Esophagus squamous epithelium (tissue), 5 donors: ENCODE measurements around the gene CDKAL1. TPM values are rescaled to one million over a fixed set of nuclear protein-coding genes. Genes with fewer than 3 reads are reported as not detected.

Experiments used
- DNase-seq: peaks from one replicate; lab custom pipeline; 2025; lab: John Stamatoyannopoulos, UW
- H3K27ac ChIP-seq, 4 donors: fragments of 200-600 bp; sonication (generic); one replicate each; pipeline ENCODE4 v1.5.1; 2016 to 2019; ENCODE audit warnings: mild to moderate bottlenecking in 1 of 4
- H3K27me3 ChIP-seq, 4 donors: fragments of 200-600 bp; sonication (generic); 1 replicate in 3 of 4; 2 replicates in 1 of 4; pipeline versions ENCODE4 v1.5.1 to v1.6.0; 2017 to 2021; ENCODE audit warnings: antibody characterized with exemption in 1 of 4
- H3K36me3 ChIP-seq, 3 donors: fragments of 200-600 bp; sonication (generic); one replicate each; pipeline ENCODE4 v1.5.1; 2016 to 2019
- H3K4me1 ChIP-seq, 3 donors: fragments of 200-600 bp; sonication (generic); one replicate each; pipeline ENCODE4 v1.5.1; 2017 to 2019
- H3K4me3 ChIP-seq, 4 donors: fragments of 200-600 bp; sonication (generic); 1 replicate in 3 of 4; 2 replicates in 1 of 4; pipeline ENCODE4 v1.5.1; 2016 to 2019; ENCODE audit warnings: mild to moderate bottlenecking in 2 of 4, moderate library complexity in 1 of 4
- H3K9me3 ChIP-seq, 3 donors: fragments of 200-600 bp; sonication (generic); one replicate each; pipeline ENCODE4 v1.5.1; 2016 to 2019
- POLR2A ChIP-seq, 4 donors: fragments of 450-650 bp; IDR thresholded peaks; one replicate each; pipeline ENCODE4 v1.6.1; 2017; ENCODE audit warnings: antibody characterized with exemption in 4 of 4, mild to moderate bottlenecking in 4 of 4, moderate library complexity in 3 of 4
- WGBS, 2 donors: methylation state at CpG; one replicate each; pipeline ENCODE4 v1.1.5; 2018; 5-methylcytosine and 5-hydroxymethylcytosine counted together
- intact Hi-C: fragments of 100-400 bp; cut with DNase I; formaldehyde crosslinking; loops from one replicate; pipeline ENCODE4 v1.15.0; 2022
- total RNA-seq, 4 donors: library from RNA; depleted of rRNA; stranded (reverse); fragments of >200 nt; gene quantifications; one replicate each; pipeline ENCODE4 v1.1.0, GENCODE V29; 2016
- TF ChIP-seq, protein P1 (sequence below), 6 experiments: fragments of 450-650 bp in 4 of 6; fragments of 200-600 bp in 2 of 6; sonication (generic) in 2 of 6; IDR thresholded peaks; one replicate each; pipeline ENCODE4 v1.5.1; 2016 to 2019; ENCODE audit warnings: antibody characterized with exemption in 6 of 6, mild to moderate bottlenecking in 4 of 6, moderate library complexity in 4 of 6
- donor health status: DM: yes; HTN: yes; CAD: no.

The CDKAL1 gene
- total RNA-seq, 4 donors from 2014 or later: 6.5 to 13.0 (median 10.7) TPM

DNA sequence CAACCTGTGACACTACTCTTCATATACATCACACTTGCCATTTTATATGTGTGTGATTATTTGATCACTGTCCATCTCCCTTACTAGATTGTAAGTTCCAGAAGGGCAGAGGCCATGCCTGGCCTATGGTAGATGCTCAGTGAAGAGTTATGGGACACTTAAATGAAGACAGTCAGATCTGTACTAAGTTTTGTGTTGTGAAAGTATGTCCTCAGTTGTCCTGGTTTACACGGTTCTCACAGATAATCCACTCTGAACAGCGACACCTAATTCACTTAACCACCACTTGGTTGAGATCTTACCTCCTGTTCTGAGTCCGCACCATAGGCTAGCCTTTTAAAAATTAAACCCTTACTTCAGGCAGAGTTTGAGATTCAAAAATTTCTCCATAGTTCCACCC lies 625.2 kb downstream of the CDKAL1 start:
- Histone ChIP-seq H3K4me3 (no peak overlapping the region), H3K27me3 (no peaks in the 10 kb centered on the region), H3K4me1 (no peaks in the 10 kb centered on the region), H3K36me3 (no peaks in the 10 kb centered on the region), H3K9me3 (no peaks in the 10 kb centered on the region), H3K27ac (no peak overlapping the region)
- intact Hi-C loops: no loop called here
- no peak for TF ChIP-seq POLR2A (IDR thresholded peaks at IDR 0.05)
- TF ChIP-seq, protein P1, sequence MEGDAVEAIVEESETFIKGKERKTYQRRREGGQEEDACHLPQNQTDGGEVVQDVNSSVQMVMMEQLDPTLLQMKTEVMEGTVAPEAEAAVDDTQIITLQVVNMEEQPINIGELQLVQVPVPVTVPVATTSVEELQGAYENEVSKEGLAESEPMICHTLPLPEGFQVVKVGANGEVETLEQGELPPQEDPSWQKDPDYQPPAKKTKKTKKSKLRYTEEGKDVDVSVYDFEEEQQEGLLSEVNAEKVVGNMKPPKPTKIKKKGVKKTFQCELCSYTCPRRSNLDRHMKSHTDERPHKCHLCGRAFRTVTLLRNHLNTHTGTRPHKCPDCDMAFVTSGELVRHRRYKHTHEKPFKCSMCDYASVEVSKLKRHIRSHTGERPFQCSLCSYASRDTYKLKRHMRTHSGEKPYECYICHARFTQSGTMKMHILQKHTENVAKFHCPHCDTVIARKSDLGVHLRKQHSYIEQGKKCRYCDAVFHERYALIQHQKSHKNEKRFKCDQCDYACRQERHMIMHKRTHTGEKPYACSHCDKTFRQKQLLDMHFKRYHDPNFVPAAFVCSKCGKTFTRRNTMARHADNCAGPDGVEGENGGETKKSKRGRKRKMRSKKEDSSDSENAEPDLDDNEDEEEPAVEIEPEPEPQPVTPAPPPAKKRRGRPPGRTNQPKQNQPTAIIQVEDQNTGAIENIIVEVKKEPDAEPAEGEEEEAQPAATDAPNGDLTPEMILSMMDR (IDR thresholded peaks at IDR 0.05): no peak
- 89 to 94% methylated on average over 3 of the region's 3 CpGs for WGBS, 2 donors
- DNase-seq: no peak

- no peak for DNase-seq
- 84 to 88% methylated on average over 4 of the region's 4 CpGs for WGBS, 2 donors
- Histone ChIP-seq H3K9me3 (no peaks in the 10 kb centered on the region), H3K4me3 (no peak overlapping the region), H3K27me3 (no peaks in the 10 kb centered on the region), H3K27ac (no peak overlapping the region), H3K4me1 (no peaks in the 10 kb centered on the region), H3K36me3 (no peaks in the 10 kb centered on the region)
- no peak for TF ChIP-seq POLR2A (IDR thresholded peaks at IDR 0.05)
- TF ChIP-seq, protein P1 (IDR thresholded peaks at IDR 0.05): no peak
- intact Hi-C loops: no loop called here
These were observed 627.5 kb downstream of the CDKAL1 start for GRCh38 chr6:21161707-21162106.

- no peak overlapping the region for H3K4me3 ChIP-seq
- intact Hi-C loops: no loop called here
- no peaks in the 10 kb centered on the region for H3K27me3 ChIP-seq
- TF ChIP-seq POLR2A (IDR thresholded peaks at IDR 0.05): no peak
- TF ChIP-seq, protein P1 (IDR thresholded peaks at IDR 0.05): no peak
- H3K36me3 ChIP-seq: no peaks in the 10 kb centered on the region
- no peaks in the 10 kb centered on the region for H3K9me3 ChIP-seq
- H3K27ac ChIP-seq: no peak overlapping the region
- DNase-seq: no peak
- WGBS, 2 donors: 85 to 89% methylated on average over 13 of the region's 13 CpGs
- H3K4me1 ChIP-seq: no peaks in the 10 kb centered on the region
These were observed 629.0 kb downstream of the CDKAL1 start for GRCh38 chr6:21163110-21163837.

DNA sequence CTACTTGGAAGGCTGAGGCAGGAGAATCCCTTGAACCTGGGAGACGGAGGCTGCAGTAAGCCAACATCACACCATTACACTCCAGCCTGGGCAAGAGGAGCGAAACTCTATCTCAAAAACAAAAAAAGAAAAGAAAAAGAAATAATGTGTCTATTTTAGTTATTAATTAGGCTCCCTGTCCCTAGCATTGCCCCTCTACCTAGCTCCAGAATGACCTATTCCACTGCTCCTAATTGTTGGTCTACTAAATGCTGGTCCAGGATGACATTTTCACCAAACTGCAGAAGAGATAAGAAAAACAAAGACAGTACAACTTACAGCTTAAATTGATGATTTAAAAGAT lies 629.6 kb downstream of the CDKAL1 start:
- H3K36me3 ChIP-seq: no peaks in the 10 kb centered on the region
- intact Hi-C loops: no loop called here
- H3K27ac ChIP-seq: no peak overlapping the region
- no peak overlapping the region for H3K4me3 ChIP-seq
- no peaks in the 10 kb centered on the region for H3K9me3 ChIP-seq
- no peaks in the 10 kb centered on the region for H3K27me3 ChIP-seq
- TF ChIP-seq, protein P1 (IDR thresholded peaks at IDR 0.05): no peak
- no peak for TF ChIP-seq POLR2A (IDR thresholded peaks at IDR 0.05)
- no peaks in the 10 kb centered on the region for H3K4me1 ChIP-seq
- 75 to 88% methylated on average over 1 to 2 of the region's 2 CpGs for WGBS, 2 donors
- no peak for DNase-seq

DNA sequence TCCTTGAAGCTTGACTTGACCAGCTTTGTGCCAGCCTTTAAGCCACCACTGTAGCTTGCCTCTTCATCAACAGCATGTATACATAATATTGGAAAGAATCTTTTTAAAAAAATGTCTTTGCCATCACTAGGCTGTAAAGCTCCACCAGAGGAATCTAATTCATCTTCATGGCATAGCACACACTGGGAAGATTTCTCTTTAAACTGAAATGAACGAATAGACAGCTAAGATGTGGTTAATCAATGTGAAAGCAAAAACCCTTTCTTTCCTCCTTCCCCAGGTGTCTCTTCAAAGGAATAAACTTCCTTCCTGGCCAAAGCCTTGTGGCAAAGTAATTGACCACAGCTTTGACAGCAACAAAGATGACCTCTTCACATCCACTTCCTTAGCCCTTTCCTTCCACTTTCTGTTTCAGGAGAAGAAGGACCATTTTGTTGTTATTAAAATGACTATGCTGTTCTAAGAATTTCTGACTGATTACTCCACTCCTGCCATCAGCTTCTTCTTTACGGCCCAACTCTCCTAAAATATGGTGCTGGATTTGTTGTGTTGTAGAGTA lies 630.6 kb downstream of the CDKAL1 start:
- Histone ChIP-seq H3K9me3 (no peaks in the 10 kb centered on the region), H3K36me3 (no peaks in the 10 kb centered on the region), H3K4me1 (no peaks in the 10 kb centered on the region), H3K27me3 (no peaks in the 10 kb centered on the region), H3K4me3 (no peak overlapping the region), H3K27ac (no peak overlapping the region)
- no peak for DNase-seq
- TF ChIP-seq, protein P1 (IDR thresholded peaks at IDR 0.05): no peak
- TF ChIP-seq POLR2A (IDR thresholded peaks at IDR 0.05): no peak
- WGBS, 2 donors: 43 to 57% methylated on average over 2 of the region's 2 CpGs
- intact Hi-C loops: no loop called here
